HG03196 (cell line): ENCODE measurements around the gene RSPH1.

Experiments
- ATAC-seq: cut with Tn5 transposase; IDR thresholded peaks from one replicate; pipeline ENCODE4 v1.9.1; 2021; ENCODE audit not compliant: unreplicated experiment

RSPH1 gene

GRCh38 chr21:42496120-42496838 lies at the start of gene RSPH1:
Gene RSPH1 (minus strand): TSS chr21:42496224. CDS start chr21:42496186, 38 bp downstream.
- ATAC-seq, result peak; percentile 97

- ATAC-seq, result no peak
Measured at GRCh38 chr21:42545745-42546144, 49.7 kb upstream of the RSPH1 start.

GRCh38 chr21:42545317-42545716 lies 49.3 kb upstream of the RSPH1 start:
- ATAC-seq, result no peak

- ATAC-seq, result no peak
Measured at GRCh38 chr21:42544544-42544943, 48.5 kb upstream of the RSPH1 start.

GRCh38 chr21:42543106-42543847 lies 47.3 kb upstream of the RSPH1 start:
- no peak for ATAC-seq

- ATAC-seq, result no peak
Measured at GRCh38 chr21:42542596-42542995, 46.6 kb upstream of the RSPH1 start.

- no peak for ATAC-seq
Measured at GRCh38 chr21:42542196-42542595, 46.2 kb upstream of the RSPH1 start.

GRCh38 chr21:42541618-42542017 lies 45.6 kb upstream of the RSPH1 start:
- no peak for ATAC-seq

- no peak for ATAC-seq
Measured at GRCh38 chr21:42541174-42541573, 45.1 kb upstream of the RSPH1 start.

- ATAC-seq, result no peak
Measured at GRCh38 chr21:42540396-42540795, 44.4 kb upstream of the RSPH1 start.

- ATAC-seq, result no peak
Measured at GRCh38 chr21:42539931-42540343, 43.9 kb upstream of the RSPH1 start.

- no peak for ATAC-seq
Measured at GRCh38 chr21:42539342-42539741, 43.3 kb upstream of the RSPH1 start.

GRCh38 chr21:42538479-42539275 lies 42.7 kb upstream of the RSPH1 start:
- no peak for ATAC-seq

GRCh38 chr21:42537106-42537742 lies 41.2 kb upstream of the RSPH1 start:
- ATAC-seq, result no peak

GRCh38 chr21:42536601-42537000 lies 40.6 kb upstream of the RSPH1 start:
- ATAC-seq, result no peak

GRCh38 chr21:42535602-42536171 lies 39.7 kb upstream of the RSPH1 start:
- ATAC-seq, result peak; percentile 57

- peak; percentile 41 for ATAC-seq
Measured at GRCh38 chr21:42534421-42535378, 38.7 kb upstream of the RSPH1 start.

- no peak for ATAC-seq
Measured at GRCh38 chr21:42533963-42534355, 37.9 kb upstream of the RSPH1 start.

- no peak for ATAC-seq
Measured at GRCh38 chr21:42533306-42533962, 37.4 kb upstream of the RSPH1 start.
